NT2/D1 (cell line): ENCODE data around the gene TMCO4.

Experiments
- SUZ12 ChIP-seq: IDR thresholded peaks from 2 replicates; pipeline ENCODE4 v1.6.1; 2011; ENCODE audit not compliant: insufficient read length, insufficient read depth; ENCODE audit errors: extremely low read depth
- ZNF274 ChIP-seq: IDR thresholded peaks from 2 replicates; pipeline ENCODE4 v1.6.1; 2011; ENCODE audit warnings: mild to moderate bottlenecking, low read depth, low read length

DNA sequence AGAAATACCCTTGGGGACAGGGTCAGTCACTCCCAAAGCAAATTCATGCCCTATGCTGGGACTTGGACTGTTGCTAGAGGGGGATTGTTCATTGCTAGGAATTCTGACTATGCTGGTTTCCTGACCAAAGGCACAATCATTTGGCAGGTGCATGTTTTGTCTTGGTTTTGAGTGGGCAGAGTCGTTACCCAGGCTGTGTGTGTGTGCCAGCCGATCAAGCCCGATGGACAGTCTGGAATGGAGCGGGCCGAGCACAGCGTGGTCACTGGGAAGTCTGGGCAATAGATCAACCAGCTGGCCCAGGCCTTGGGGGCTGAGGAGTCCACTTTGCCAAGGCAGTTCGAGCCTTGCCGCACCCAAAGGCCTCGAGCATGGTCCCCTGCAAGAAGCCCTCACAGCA is 74.1 kb downstream of the TMCO4 start:
- no peak for TF ChIP-seq ZNF274
- TF ChIP-seq SUZ12 = no peak
